ENCODE results near the gene ITGA5.

Gene ITGA5

DNA sequence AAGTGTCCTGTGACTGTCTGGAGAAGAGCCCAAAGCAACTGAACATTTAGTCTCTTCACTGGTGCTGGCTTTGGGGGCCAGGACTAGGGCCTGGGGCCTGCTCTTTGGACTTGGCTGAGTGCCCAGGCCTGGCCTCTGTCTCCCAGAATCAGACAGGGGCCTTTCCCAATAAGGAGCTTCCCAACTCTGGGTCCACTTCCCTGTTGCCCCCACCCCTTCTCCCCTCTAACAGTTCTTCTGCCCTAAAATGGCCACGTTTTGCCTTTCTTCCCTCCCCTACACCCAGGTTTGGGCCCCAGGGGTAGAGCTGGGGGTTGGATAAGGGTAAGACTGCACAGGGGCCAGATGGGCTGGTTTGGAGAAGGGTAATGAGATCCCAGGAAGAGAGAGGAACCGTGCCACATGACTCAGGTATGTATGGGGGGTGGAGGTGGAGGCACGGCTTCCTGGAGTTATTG lies 10.0 kb upstream of the ITGA5 start:
- no peak for DNase-seq

DNA sequence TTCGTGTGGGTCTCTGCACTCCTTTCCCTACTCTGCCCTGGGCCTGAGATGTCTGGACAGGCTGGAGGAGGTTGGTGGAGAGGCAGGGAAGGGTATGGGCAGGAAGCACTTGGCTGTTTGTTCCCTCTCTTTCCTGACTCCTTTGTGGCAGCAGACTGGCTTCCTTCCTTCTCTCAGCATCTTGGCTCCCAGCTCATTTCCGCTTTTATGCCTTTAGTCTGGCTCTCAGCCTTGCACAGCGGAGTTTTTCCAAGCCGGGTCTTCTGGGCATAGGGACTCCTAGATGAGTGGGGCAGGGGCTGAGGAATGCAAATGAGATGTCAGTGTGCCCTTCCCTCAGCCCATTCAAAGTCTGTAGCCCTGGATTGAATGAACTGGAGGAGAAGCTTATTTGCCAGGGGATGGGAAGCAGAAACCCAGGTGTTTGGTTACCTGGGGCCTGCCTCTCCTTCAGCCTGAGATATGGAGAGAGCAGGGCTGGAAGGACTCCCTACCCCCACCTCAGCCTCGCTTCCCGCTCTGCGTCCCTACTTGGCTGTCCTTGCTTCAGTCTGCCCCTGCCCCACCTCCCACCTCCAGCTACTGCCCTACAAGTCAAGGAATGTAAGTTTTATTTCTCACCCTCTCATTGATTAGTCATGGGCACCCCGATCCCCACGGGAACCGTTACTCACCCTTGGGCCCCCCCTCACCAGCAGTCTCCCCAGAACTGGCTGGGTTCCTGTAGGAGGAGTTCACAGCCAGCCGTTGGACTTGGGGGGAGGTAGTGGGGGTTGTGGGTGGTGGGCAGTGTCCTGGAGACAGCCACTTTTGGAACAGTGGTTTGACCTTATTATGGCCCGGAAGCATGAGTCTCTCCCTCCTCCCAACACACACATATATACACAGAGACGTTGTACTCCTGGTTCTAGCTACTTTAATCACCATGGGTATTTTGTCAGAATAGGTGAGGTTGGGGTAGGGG lies 9.3 kb upstream of the ITGA5 start:
- DNase-seq = no peak

DNA sequence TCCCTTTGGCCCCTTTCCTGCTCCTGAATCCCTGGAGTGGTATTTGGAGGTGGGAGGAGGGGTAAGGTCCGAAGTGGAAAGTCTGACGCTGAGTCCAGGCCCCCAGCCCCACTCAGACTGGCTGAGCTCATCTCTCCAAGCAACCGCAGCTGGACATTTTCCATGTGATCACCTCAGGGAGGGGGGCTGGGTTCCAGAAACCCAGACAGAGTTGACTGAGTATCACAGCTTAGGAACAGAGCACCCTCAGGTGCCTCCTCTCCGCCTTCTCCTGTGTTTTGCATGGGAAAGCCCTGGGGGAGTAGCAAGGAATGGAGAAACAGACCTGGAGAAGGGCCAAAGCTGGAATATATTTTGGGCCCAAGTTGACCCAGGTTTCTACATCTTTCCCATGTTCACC lies 8.0 kb upstream of the ITGA5 start:
- DNase-seq = no peak

DNA sequence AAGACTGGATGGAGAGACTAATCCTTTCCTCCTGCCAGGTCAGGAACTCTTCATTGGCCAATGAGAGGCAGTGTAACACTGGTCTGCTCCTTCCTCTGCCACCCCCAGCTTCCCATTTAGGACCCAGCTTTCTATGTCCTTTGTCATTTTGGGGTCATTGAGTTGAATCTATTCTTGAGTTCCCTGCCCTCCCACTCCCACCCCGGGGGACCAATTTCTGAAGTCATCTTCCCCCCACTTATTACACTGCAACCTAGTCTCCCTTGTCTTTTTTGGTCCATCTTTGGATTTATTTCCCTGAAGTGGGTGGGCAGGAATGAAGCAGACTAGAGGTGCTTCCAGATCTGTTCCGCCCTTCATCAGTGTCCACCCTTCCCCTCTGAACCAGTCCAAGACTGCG lies 7.6 kb upstream of the ITGA5 start:
- no peak for DNase-seq

DNA sequence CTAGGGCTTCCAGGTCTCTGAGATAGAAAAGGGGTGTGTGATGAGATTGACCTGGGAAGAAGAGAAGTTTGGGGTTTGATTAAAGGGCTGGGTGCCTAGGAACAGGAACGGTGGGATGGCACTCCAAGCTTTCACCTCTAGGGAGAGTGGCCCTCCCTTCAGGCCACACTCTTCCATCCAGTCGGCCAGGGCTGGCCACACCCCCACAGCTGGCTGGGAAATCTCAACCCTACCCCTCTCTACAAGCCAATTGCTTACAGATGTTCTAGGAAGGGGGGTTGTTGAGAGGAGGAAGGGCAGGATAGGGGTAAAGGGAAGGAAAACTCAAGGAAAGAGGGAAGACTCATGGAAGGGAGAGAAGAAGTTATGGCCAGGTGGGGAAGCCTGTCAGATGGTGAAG lies 6.6 kb upstream of the ITGA5 start:
- no peak for DNase-seq

DNA sequence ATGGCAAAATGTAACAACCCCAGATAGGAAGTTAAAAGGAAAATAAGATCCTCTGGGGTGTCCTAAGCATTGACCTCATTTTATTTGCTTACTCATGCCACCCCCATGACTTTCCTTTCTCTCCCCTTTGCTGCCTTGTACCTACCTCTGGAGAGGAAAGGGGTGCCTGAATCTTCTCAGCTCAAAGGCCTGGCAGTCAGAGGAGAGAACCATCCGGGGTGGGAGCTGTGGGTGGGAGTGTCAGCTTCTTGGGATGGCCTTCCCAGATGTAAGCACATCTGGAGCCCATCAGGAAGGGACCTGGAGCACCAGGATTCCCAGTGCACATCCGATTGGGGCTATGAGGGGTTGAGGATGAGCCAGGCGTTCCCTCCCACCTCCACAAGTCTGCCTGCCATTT lies 5.2 kb upstream of the ITGA5 start:
- no peak for DNase-seq

DNA sequence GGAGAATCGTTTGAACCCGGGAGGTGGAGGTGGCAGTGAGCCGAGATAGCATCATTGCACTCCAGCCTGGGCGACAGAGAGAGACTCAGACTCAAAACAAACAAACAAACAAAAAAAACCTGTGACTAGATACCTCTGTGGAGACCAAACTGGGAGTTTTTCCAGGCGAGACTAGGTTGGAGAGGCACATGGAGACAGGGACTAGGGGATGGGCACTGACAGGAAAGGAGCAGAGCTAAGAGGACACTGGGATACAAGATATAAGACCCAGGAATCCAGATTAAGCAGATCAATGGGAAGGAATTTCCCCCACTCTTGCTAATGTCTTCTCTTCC lies 4.7 kb upstream of the ITGA5 start:
- no peak for DNase-seq

DNA sequence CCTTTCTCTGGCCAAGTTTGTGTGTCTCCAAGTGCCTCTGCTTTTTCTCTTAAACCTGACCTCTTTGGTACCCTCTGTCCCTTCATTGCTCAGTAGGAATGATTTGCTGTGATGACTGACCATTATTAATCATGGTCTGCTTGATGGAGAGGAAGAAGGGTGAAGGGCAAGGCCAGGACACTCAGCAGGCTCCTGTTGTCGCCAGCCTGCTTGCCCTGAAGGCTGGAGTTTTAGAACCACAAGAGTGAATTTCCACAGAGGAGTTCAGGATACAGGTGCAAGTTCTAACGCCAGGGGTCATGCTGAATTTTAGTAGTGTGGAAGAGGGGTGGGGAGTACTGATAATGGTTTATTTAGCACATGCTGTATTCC lies 2.8 kb upstream of the ITGA5 start:
- no peak for DNase-seq

DNA sequence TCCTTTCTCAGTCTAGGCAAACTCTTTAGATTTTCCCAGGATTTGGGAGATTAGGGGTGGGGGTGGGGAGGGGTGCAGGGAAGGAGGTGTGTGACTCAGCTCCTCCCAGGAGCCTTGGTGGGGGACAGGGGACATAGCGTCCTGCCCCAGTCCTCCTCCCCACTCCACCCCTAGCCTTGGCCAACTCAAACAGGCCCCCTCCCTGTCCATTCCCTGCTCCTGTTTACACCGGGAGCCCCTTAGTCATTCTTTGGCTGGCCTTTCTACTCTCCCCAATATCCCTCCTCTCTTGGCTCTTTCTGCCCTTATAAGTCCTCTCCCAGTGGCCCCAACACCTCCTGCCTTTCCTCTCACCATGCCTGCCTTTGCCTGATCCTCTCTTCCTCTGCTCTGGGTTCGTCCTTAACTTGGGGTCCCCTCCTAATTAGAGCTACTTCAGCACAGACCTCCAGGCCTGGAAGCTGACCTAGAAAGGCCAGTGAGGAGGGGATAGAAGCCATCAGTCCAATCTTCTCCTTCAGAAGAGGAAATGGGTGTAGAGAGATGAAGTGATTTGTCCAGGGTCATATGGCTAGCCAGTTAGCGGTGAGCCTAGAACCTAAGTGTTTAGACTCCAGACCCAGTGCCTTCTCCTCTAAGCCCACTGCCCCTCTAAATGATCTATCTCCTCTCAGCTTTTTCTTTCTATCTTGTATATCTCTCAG lies 2.3 kb upstream of the ITGA5 start:
- DNase-seq = no peak

DNA sequence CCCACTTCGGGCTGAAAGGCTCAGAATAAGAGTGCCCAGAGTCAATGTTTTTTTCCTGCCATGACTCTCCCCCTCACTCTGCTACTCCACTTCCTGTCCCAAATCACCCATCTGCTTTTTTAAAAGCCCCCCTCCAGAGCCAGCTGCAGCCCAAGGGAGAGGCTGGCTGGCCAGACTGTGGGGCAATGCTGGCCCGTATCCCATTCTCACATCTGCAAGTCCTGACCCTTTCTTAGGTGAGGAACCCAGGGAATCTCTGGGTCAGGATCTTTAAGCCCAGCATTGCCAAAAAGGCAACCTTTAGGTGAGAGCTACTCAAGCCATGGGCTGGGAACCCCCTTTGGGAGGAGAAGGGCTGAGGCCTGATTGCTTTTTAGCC lies 1.7 kb upstream of the ITGA5 start:
- DNase-seq = no peak

DNA sequence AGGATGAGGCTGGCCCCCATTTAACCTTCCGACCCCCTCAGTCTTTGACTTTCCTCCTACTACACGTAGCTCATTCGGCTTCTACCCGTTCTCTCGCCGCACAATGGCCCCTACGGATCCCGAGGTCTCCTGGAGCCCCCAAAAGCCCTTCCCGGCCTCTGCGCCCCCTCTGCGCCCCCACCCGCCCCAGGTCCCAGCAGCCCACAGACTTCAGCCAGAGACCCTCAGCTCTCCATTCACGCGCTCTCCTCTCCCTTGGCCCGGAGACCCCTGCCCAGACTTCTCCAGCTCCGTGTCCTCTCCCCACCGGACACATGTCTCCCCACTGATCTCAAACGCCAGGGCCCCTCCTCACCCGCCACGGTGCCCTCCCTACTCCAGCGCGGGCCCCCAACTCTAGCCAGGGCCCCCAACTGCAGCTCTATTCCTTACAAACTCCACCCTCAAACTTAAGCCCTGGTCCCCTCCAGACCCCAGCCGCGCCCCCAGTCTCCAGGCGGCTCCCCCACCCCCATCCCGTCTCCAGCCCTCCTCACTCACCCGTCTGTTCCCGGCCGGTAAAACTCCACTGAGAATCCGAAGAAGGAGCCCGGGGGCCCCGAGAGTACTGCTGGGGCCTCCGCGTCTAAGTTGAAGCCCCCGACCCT lies 502 bp downstream of the ITGA5 start:
- no peak for DNase-seq

DNA sequence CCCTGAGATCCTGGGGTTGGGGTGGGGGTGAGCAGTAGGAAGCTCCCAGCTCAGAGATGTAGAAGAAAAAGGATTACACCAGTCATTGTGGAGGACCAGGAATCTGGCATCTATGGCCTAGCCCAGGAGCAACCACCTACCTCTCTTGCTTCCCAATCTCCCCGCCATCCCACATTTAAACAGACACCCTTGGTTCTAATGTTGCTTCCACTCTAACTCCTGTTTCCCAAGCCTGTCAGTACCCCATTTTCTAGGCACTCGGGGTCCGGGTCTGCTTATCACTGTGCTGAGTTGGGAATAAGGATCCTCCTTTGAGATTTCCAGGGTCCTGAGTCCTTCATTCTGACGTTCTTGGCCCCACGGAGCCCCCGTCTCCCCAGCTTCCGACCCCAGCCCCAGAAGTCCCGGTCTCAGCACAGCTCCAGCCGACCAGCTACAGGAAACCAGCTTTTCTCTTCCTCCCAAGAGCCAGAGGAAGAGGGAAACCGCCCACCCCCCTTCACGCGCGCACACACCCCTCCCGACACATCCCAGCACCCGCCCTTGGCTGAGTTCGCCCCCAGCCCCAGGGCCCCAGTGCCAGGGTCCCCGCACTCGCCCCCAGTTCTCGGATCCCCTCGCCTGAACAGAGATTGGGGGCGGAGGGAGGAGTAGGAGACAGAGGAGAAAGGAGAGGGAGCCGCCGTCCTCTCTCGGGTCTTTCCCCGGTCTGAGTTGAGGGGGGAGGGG lies 1.2 kb downstream of the ITGA5 start:
- no peak for DNase-seq

DNA sequence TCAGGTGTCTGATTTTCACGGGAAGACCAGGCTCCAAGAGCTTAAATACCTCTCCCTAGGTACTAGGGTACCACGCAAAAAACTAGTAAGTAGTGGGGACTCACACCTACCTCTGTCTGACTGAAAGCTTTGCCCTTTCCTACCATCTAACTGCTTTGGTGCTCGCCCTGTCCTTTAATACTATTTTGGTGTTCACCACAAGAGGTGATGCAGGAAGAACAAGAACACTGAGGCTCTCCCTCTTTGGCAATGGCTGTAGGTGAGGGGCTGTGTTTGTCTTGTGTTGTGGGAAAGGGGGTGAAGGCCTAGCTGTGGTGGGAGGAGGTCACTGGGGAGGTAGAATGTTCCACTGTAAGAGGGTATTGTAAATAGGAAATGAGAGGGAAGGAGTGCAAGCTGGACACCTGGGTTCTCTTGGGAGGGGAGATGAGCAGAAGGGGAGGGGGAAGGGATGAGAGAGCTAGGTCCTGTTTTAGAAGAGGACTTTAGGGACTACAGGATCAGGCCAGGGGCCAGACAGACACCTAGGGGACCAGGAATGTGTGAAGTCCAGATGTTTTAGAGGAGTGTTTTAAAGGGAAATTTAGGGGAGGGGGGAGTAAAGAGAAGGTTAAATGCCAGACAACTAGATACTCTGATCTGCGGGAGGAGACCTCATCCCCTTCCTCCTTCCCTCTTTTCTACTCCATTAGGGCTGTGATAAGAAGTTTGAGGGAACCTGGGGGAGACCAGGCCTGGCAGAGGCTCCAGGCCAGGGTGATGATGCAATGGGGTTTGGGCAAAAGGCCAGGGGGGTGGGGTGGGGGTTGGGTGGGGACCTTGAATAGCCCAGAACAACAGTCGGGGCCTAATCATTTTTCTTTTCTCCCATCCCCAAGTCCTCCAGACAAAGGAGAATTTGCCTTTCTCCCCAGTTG lies 2.1 kb downstream of the ITGA5 start:
- DNase-seq = no peak

DNA sequence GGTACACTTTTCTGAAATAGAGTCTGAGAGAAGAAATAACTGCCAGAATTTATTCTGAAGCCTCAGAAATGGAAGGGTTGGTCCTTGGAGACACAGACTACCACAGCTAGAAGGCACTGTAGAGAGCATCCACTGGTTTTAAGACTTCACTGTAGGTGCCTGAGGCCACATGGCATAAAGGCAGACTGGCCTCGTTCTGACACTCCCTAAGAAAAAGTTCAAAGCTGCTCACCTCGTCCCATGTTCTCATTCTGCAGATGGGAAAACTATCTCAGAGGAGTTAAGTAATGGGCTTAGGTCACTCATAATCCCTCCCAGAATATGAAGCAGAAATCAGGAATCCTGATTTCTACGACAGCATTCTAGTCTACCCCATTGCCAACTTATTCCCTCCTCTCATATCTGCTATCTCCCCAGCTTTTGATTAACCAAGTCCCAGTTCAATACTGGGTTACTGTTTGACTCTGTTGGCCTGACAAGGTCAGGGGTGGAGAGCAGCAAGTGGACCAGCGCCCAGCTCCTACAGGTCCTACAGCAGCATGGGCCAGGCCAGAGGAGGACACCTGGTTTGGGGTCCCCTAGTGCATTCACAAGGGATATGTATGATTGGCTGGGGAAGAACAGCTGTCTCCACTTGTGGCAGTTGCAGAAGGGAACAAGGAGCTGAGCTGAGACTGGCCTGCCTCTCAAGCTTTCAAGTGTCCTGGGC lies 3.7 kb downstream of the ITGA5 start:
- DNase-seq = no peak

DNA sequence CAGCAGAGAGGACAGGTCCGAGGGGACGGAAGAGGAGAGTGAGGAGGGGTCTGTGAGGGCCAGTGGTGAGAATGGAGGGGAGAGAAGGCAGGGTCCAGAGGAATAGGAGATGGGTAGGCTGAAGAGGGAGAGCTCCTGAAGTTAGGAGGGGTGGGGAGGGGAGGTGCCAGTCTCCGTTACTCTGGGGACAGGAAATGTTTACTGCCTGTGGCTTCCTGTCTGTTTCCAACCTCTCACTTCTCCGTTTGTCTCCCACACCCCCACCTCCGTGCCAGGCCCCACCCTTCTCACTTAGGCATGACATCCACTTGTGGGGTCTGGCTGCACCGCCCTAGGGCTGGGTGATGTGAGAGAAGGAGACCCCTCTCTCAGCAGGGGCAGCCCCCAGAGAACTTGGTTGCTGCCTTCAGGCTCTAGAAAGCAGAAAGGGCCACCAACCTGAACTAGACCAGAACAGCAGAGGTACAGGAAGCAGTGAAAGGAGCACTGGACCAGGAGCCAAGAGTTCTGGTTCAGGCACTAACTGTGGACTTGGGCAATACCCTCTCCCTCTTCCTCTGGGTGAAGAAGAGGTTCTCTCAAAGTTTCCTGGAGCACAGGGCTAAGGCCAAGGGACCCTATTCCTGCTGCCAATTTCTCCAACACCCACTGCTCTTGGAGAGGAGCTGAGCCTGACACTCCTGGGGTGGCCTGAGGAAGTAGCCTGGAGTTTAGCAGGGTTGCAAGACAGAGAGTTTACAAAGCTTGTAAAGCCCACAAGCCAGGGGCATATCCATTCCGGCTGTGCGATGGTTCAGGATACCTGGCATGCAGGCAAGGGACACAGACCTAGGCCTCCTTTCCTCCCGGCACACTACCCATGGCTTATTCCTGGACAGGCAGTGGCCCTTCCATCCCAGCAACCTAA lies 5.5 kb downstream of the ITGA5 start:
- peak; percentile 86 for DNase-seq

DNA sequence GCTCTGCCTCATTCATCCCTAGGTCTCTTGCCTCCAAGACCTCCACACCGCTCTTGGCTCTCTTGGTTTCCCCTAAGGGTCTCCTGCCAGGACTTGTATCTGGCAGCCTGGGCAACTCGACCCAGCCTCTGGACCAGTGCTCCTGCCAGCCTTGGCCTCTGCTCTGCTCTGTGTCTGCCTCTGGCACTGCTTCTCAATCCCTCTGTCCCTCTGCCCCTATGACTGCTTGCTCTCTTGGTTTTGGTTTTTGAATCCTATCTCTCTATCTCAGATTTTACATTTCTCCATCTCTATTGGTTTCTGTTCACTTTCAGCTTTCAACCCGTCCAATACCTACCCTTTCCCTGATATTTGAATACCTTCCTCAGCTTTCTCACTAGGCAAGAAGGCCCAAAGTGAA lies 6.3 kb downstream of the ITGA5 start:
- DNase-seq = no peak

DNA sequence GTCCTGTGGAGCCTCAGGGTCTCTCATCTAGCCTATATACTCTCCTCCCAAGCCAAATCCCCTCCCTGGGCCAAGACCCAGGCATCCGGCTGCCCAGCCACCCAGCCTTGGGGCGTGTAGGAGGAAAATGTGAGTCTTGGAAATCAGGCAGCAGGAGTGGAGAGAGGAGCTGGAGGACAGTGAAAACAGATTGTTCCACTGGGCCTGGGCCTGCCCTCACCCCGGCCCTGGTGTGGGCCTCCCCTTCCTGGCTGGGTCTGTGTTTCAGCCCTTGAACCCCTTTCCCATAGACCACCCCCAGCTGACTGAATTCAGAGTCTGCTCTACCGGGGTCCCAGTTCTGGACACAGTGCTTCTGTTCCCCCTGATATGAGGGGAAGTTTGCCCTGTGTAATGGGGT lies 6.7 kb downstream of the ITGA5 start:
- no peak for DNase-seq

DNA sequence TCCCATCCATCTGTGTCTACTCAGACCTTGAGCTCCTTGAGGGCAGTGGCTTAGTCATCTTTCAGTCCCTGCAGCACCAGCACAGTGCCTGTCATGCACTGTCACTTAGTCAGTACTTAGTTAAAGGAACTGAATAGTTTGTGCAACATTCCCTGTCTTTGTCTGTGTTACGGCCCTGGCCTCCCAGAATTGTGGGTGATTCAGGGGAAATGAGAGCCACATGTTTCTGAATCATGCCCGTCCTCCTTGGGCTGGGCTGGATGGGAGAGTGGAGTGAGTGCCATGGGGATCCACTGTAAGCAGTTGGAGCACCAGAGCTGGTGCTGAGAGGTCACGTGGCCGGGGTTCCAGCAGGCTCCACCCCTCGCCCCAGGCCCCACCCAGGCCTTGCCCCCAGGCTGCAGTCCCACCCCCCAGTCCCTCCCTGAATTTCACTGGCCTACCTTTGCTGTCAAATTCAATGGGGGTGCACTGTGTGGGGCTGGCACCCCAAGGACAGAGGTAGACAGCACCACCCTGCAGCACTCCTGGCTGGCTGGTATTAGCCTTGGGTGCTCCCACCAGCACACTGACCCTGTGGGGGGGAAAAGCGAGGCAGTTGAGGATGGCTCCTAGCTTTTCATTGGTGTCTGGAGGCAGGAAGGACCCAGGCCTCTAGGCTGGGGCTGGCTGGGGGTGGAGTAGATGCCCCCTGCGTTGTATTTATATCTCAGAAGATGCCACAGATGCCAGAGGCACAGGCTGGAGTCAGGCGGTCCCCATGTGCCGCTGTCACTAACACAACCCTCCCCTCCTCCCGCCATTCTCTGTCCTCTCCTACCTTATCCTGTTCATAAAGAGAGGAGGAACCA lies 7.5 kb downstream of the ITGA5 start:
- peak; percentile 38 for DNase-seq

DNA sequence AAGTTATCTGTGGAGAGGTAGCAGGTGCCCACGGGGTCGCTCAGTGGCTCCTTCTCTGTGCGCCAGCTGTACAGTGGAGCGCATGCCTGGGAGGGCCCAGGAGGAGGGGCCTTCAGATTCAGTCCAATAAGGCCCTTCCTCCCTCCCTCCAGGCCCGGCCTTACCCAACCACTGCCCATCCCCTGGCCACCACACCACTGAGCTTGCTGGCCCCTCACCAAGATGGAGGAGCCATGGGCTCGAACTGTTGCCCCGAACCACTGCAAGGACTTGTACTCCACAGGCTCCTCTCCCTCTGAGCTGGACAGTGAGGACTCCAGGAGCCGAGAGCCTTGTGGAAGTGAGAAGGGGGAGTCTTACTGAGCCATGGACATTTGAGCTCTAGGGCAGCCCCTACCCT lies 9.8 kb downstream of the ITGA5 start:
- no peak for DNase-seq

Data from activated gamma-delta T cell treated with Interleukin-2 at 50 U/mL for 16 hours (primary cell).